ENCODE data around the gene DTD1.

DTD1 gene

DNA sequence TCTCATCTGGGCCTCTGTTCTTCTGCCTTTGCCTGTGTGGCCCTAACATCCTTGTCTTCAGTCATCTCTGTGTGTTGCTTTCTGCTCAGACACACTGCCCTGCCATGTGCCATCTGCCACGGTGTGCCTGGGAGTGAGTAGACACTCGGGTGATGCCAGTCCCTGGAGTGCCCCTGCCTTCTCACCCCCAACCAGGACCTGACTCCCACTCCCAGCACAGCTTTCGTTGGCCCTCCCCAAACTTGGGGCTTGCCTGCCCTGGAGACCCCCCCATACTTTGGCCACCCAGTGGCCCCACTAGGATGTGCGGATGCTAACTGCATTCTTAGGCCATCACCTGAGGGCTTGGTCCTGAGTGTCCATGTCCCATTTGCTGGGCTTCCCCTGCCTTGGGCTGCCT is 149.3 kb downstream of the DTD1 start:
- TF ChIP-seq POLR2A (IDR thresholded peaks at IDR 0.05; ENCODE audit: extremely low read depth, insufficient read length): no peak
- no peak for TF ChIP-seq MYC (IDR thresholded peaks at IDR 0.05; ENCODE audit: low read depth, low read length)
- TF ChIP-seq, protein P1, sequence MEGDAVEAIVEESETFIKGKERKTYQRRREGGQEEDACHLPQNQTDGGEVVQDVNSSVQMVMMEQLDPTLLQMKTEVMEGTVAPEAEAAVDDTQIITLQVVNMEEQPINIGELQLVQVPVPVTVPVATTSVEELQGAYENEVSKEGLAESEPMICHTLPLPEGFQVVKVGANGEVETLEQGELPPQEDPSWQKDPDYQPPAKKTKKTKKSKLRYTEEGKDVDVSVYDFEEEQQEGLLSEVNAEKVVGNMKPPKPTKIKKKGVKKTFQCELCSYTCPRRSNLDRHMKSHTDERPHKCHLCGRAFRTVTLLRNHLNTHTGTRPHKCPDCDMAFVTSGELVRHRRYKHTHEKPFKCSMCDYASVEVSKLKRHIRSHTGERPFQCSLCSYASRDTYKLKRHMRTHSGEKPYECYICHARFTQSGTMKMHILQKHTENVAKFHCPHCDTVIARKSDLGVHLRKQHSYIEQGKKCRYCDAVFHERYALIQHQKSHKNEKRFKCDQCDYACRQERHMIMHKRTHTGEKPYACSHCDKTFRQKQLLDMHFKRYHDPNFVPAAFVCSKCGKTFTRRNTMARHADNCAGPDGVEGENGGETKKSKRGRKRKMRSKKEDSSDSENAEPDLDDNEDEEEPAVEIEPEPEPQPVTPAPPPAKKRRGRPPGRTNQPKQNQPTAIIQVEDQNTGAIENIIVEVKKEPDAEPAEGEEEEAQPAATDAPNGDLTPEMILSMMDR (IDR thresholded peaks at IDR 0.05; ENCODE audit: low read depth, low read length): no peak
- TF ChIP-seq, protein P2, sequence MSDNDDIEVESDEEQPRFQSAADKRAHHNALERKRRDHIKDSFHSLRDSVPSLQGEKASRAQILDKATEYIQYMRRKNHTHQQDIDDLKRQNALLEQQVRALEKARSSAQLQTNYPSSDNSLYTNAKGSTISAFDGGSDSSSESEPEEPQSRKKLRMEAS (IDR thresholded peaks at IDR 0.05; ENCODE audit: low read depth, low read length): no peak
- no peak overlapping the region for H3K4me3 ChIP-seq (ENCODE audit: low read depth, low read length)
- no peak for DNase-seq (ENCODE audit: low read depth)

DNA sequence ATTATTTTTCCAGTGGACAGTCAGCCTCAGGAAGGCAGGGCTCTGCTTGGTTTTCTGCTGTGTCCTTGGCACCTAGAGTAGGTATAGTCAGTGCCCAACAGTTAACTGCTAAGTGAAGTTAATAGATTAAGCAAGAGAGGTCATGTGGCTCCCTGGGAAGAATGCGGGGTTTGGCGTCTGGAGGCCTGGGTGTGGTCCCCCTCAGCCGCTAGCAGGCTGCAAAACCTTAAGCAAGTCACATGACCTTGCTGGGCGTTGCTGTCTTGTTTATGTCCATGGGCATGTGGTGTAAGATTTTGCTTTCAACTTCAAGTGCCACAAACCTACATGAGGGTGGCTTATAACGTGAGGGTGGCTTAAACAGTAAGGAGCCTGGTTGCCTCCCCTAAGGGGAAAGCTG is 150.2 kb downstream of the DTD1 start:
- H3K4me3 ChIP-seq (ENCODE audit: low read depth, low read length): no peak overlapping the region
- DNase-seq (ENCODE audit: low read depth): peak; percentile 54
- TF ChIP-seq, protein P1 (IDR thresholded peaks at IDR 0.05; ENCODE audit: low read depth, low read length): no peak
- TF ChIP-seq POLR2A (IDR thresholded peaks at IDR 0.05; ENCODE audit: extremely low read depth, insufficient read length): no peak
- TF ChIP-seq MYC (IDR thresholded peaks at IDR 0.05; ENCODE audit: low read depth, low read length): 0 out of 2 replicates have a peak, but pooled peaks have one; percentile 30
- TF ChIP-seq, protein P2 (IDR thresholded peaks at IDR 0.05; ENCODE audit: low read depth, low read length): peak; percentile 52; the same call in 1 of the 2 replicates

DNA sequence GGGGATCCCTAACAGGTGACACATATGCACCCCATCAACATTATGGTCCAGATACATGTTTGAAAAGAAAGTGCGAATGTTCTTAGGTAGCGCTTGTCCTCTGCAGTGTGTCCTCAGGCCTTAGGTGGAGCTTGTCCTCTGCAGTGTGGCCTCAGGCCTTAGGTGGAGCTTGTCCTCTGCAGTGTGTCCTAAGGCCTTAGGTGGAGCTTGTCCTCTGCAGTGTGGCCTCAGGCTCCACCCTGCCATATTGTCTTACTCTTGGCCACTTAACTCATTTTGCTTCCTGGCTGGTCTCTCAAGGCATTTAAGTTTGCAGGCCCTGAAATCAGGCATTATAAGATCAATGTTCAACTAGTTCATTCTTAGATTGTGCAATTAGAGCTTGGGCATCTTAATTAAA is 151.0 kb downstream of the DTD1 start:
- no peak overlapping the region for H3K4me3 ChIP-seq (ENCODE audit: low read depth, low read length)
- no peak for DNase-seq (ENCODE audit: low read depth)
- TF ChIP-seq, protein P2 (IDR thresholded peaks at IDR 0.05; ENCODE audit: low read depth, low read length): no peak
- TF ChIP-seq MYC (IDR thresholded peaks at IDR 0.05; ENCODE audit: low read depth, low read length) (no peak), POLR2A (IDR thresholded peaks at IDR 0.05; ENCODE audit: extremely low read depth, insufficient read length) (no peak)
- TF ChIP-seq, protein P1 (IDR thresholded peaks at IDR 0.05; ENCODE audit: low read depth, low read length): no peak

DNA sequence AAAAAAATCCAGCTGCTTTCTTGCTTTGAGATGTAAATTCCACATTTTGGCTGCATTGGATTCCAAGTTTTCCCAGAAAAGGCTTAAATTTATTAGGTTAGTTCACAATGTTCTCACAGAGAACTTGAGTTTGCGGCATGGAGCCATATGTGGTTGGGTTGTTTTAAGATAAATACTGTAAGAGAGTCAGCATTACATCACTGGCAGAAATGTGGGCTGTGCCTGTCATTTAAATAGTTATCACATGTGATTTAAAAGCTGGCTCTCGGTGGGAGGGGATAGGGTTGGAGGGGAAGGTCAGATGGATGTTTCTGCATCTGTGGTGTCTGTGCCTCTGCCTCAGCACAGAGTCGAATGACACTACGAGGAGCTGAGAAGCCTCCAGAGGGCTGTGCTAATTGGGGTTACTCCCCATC is 151.9 kb downstream of the DTD1 start:
- no peak overlapping the region for H3K4me3 ChIP-seq (ENCODE audit: low read depth, low read length)
- DNase-seq (ENCODE audit: low read depth): no peak
- TF ChIP-seq, protein P1 (IDR thresholded peaks at IDR 0.05; ENCODE audit: low read depth, low read length): no peak
- TF ChIP-seq, protein P2 (IDR thresholded peaks at IDR 0.05; ENCODE audit: low read depth, low read length): no peak
- no peak for TF ChIP-seq MYC (IDR thresholded peaks at IDR 0.05; ENCODE audit: low read depth, low read length)
- TF ChIP-seq POLR2A (IDR thresholded peaks at IDR 0.05; ENCODE audit: extremely low read depth, insufficient read length): no peak

DNA sequence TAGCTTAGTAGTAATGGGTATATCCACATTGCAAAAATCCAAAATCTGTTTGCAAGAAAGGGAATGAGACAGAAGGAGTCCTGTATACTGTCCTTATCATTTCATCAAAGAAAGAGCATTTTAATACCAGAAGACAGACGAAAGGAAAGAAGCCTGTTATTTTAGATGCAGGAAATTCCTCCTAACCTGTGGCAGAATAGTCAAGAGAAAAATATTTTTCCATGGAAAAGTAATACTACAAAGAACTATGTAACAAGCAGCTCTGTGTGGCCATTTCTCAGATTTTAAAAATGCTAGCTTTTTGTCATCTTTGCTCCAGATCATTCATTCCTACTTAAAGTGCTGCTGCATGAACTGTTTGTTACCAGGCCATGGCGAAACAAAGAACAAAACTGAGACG is 152.9 kb downstream of the DTD1 start:
- DNase-seq (ENCODE audit: low read depth): no peak
- TF ChIP-seq, protein P1 (IDR thresholded peaks at IDR 0.05; ENCODE audit: low read depth, low read length): no peak
- TF ChIP-seq, protein P2 (IDR thresholded peaks at IDR 0.05; ENCODE audit: low read depth, low read length): no peak
- TF ChIP-seq MYC (IDR thresholded peaks at IDR 0.05; ENCODE audit: low read depth, low read length) (no peak), POLR2A (IDR thresholded peaks at IDR 0.05; ENCODE audit: extremely low read depth, insufficient read length) (no peak)
- H3K4me3 ChIP-seq (ENCODE audit: low read depth, low read length): no peak overlapping the region
